HG03045 (cell line): ENCODE results near the gene TMEM50B.
"Not testable (repeated sequence)": the region's sequence is repeated elsewhere in the genome, so short reads cannot be mapped to it uniquely, and the experiment has no call there.

ENCODE experiments used
- ATAC-seq: cut with Tn5 transposase; IDR thresholded peaks from one replicate; pipeline ENCODE4 v1.9.1; 2021; ENCODE audit warnings: mild to moderate bottlenecking, moderate library complexity; ENCODE audit not compliant: unreplicated experiment

TMEM50B gene

GRCh38 chr21:33479679-33480480 is at the start of gene TMEM50B:
TSS of gene TMEM50B (minus strand) at chr21:33479974. CDS start at chr21:33468885, 11,089 bp downstream.
- peak; percentile 93 for ATAC-seq

- no peak for ATAC-seq
Observed at GRCh38 chr21:33522953-33523349, 43.2 kb upstream of the TMEM50B start.

- no peak for ATAC-seq
Observed at GRCh38 chr21:33522297-33522952, 42.7 kb upstream of the TMEM50B start.

GRCh38 chr21:33518899-33519298 is 39.1 kb upstream of the TMEM50B start:
- ATAC-seq: no peak

GRCh38 chr21:33514229-33514628 is 34.5 kb upstream of the TMEM50B start:
- no peak for ATAC-seq

GRCh38 chr21:33512481-33512880 is 32.7 kb upstream of the TMEM50B start:
- ATAC-seq: no peak

- no peak for ATAC-seq
Observed at GRCh38 chr21:33511639-33512038, 31.9 kb upstream of the TMEM50B start.

- ATAC-seq: no peak
Observed at GRCh38 chr21:33510826-33511225, 31.1 kb upstream of the TMEM50B start.

- not testable (repeated sequence) for ATAC-seq
Observed at GRCh38 chr21:33507003-33507402, 27.2 kb upstream of the TMEM50B start.

- no peak for ATAC-seq
Observed at GRCh38 chr21:33505833-33506232, 26.1 kb upstream of the TMEM50B start.

GRCh38 chr21:33496345-33496744 is 16.6 kb upstream of the TMEM50B start:
- no peak for ATAC-seq

- no peak for ATAC-seq
Observed at GRCh38 chr21:33495743-33496142, 16.0 kb upstream of the TMEM50B start.

GRCh38 chr21:33493756-33494155 is 14.0 kb upstream of the TMEM50B start:
- no peak for ATAC-seq

GRCh38 chr21:33492571-33492970 is 12.8 kb upstream of the TMEM50B start:
- ATAC-seq: no peak

- ATAC-seq: peak; percentile 91
Observed at GRCh38 chr21:33491373-33492102, 11.8 kb upstream of the TMEM50B start, which contains the start of gene DNAJC28. TSS of gene DNAJC28 (minus strand) at chr21:33491716. CDS start at chr21:33489393, 2,323 bp downstream.

GRCh38 chr21:33490991-33491372 is 11.2 kb upstream of the TMEM50B start:
- no peak for ATAC-seq

- no peak for ATAC-seq
Observed at GRCh38 chr21:33488936-33489335, 9.2 kb upstream of the TMEM50B start.

GRCh38 chr21:33487996-33488395 is 8.2 kb upstream of the TMEM50B start:
- no peak for ATAC-seq

- no peak for ATAC-seq
Observed at GRCh38 chr21:33481314-33481943, 1.7 kb upstream of the TMEM50B start.

GRCh38 chr21:33480481-33481103 is 818 bp upstream of the TMEM50B start:
- ATAC-seq: no peak
